Right cardiac atrium (tissue), 5 donors: ENCODE results near the gene ESM1. TPM values are rescaled to one million over a fixed set of nuclear protein-coding genes. Genes with fewer than 3 reads are reported as not detected.

Experiments
- ATAC-seq, 2 donors: fragments of 200-7000 bp; cut with Tn5 transposase; one replicate each; pipeline versions ENCODE4 v1.8.0 to v1.9.1; 2020; ENCODE audit warnings: moderate library complexity in 2 of 2, mild to moderate bottlenecking in 1 of 2
- DNase-seq, 3 donors: peaks; one replicate each; pipeline ENCODE4 v3.0.0-alpha.2; 2020
- H3K27ac ChIP-seq: one replicate; pipeline ENCODE4 v1.5.1; 2013; ENCODE audit warnings: mild to moderate bottlenecking, low read length, control low read depth, moderate library complexity
- H3K27me3 ChIP-seq: one replicate; pipeline ENCODE4 v1.6.1; 2013; ENCODE audit not compliant: control insufficient read depth, insufficient read depth
- H3K4me1 ChIP-seq: one replicate; pipeline ENCODE4 v1.6.1; 2013; ENCODE audit warnings: low read length; ENCODE audit not compliant: control insufficient read depth, insufficient read depth
- H3K4me3 ChIP-seq: one replicate; pipeline ENCODE4 v1.5.1; 2013; ENCODE audit warnings: low read length, control low read depth
- H3K9me3 ChIP-seq: one replicate; pipeline ENCODE4 v1.6.1; 2013; ENCODE audit warnings: low read length; ENCODE audit not compliant: control insufficient read depth
- WGBS: extraction: QIAGEN DNeasy Blood & Tissue Kit; methylation state at CpG from one replicate; pipeline ENCODE4 v1.1.7; 2013; 5-methylcytosine and 5-hydroxymethylcytosine counted together
- intact Hi-C, 4 donors: fragments of 100-400 bp; cut with DNase I; formaldehyde crosslinking; loops; one replicate each; pipeline versions ENCODE4 v1.11.0 to v1.14.0; 2022 to 2023
- polyA plus RNA-seq: library from polyadenylated mRNA; stranded (reverse); fragments of 200-250 nt; gene quantifications from one replicate; pipeline ENCODE4 v1.2.3, GENCODE V29; 2013
- total RNA-seq, 4 donors: library from RNA; stranded (reverse); fragmentation: NEBNext Ultra II Directional; extraction: Animal tissue kit (Norgen Biotek cat#: 25700); gene quantifications; one replicate each; pipeline ENCODE4 v1.2.1, GENCODE V29; 2021
- donor health status: healthy with polysubstance abuse.
- donor health status: DM: no; HTN: yes; CAD: no.
- donor health status: DM: no; HTN: no; CAD: no.
- donor health status: DM: no; HTN: yes; CAD: no; lungs with severe emphysema.
- donor health status: DM: yes; HTN: yes; CAD: no.

Gene ESM1
- total and polyA plus RNA-seq, 5 donors, result 0.20 to 0.65 (median 0.43) TPM; not detected in 2

DNA sequence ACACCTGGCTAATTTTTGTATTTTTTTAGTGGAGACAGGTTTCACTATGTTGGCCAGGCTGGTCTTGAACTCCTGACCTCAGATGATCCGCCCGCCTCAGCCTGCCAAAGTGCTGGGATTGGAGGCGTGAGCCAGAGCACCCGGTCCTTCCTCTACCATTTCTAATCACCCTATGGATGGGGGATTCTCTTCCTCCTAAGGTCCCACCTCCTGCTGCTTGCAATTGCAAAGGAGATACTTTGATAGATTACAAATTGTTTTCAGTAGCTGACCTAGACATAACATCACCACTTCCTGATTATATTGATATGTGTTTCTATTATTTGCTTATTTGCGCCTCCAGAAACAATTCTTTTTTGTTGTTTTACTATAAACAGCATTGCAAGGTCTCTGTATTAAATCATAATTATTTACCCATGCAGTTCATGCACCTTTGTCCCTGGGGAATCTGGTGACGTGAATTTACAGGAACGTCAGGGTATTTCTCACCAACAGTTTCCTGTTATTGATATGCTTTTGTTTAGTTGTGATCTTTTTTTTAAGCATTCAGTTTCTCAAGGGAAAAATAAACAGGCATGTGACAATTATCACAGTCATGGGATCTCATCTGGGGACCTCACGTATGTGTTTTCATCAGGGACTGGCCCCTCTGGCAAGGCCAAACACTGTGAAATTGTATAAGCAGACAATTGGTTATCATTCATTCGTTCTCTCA, 43.2 kb downstream of the ESM1 start:
- DNase-seq (no peak), ATAC-seq (no peak)
- no peak overlapping the region for H3K4me3 ChIP-seq
- 53% methylated on average over 9 of the region's 9 CpGs for whole genome bisulfite sequencing
- intact Hi-C loops, result loop anchor here in 1 of 4 donors (5.0 kb wide), 1 partner anchor 210 kb away; no protein-coding TSS in a partner anchor
- no peaks in the 10 kb centered on the region for H3K27me3 ChIP-seq
- H3K9me3 ChIP-seq, result no peaks in the 10 kb centered on the region
- H3K4me1 ChIP-seq, result no peaks in the 10 kb centered on the region
- no peak overlapping the region for H3K27ac ChIP-seq

DNA sequence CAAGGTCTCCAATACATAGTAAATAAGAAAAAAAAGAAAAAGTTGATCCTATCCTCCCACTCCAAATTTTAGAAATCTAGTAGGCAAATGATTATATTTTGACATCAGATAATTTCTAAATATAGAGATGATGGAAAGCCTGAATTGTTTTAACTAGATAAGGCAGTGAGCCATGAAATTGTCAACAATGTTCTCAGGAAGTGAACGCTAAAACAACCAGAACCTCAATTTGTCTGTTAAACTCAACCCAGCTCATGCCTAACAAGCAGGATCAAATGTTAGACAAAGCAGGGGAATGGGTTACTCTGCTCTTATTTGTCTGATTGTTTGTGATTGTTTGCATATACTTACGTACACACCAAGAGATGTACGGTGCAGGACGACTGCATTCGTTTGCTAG, 49.2 kb downstream of the ESM1 start:
- no peak for DNase-seq
- Histone ChIP-seq H3K27me3 (no peaks in the 10 kb centered on the region), H3K9me3 (no peaks in the 10 kb centered on the region), H3K27ac (no peak overlapping the region), H3K4me1 (no peaks in the 10 kb centered on the region), H3K4me3 (no peak overlapping the region)
- intact Hi-C loops, result no loop called here
- ATAC-seq, result no peak
- 56% methylated on average over 5 of the region's 5 CpGs for WGBS

DNA sequence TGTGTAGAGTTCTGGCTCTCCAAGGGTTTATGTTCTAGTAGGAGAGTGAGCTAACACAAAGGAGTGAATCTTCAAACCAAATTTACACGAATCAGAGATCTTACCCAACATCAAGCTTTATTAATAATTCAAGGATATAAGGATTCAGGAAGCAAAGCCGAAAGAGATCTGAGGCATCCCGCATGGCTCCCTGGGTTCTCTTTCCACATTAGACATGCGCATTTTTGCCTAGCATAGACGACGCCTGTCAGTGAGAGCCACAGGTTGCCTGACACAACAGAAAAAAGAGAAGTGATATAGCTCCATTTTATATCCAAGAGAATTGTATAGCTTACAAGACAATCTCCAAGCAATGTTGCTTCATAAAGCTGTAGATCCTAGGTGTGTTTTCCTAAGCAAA, 52.6 kb downstream of the ESM1 start:
- ATAC-seq, result no peak
- no peaks in the 10 kb centered on the region for H3K27me3 ChIP-seq
- intact Hi-C loops, result no loop called here

GRCh38 chr5:54930736-54931135, 54.7 kb downstream of the ESM1 start:
- no peaks in the 10 kb centered on the region for H3K9me3 ChIP-seq
- H3K4me1 ChIP-seq, result no peaks in the 10 kb centered on the region
- no peak overlapping the region for H3K4me3 ChIP-seq
- no peak for ATAC-seq
- no peak for DNase-seq
- intact Hi-C loops, result no loop called here
- 81% methylated on average over 2 of the region's 2 CpGs for WGBS
- H3K27me3 ChIP-seq, result no peaks in the 10 kb centered on the region
- no peak overlapping the region for H3K27ac ChIP-seq

More for the DNA sequence above, 52.6 kb downstream of the ESM1 start:
- Histone ChIP-seq H3K9me3 (no peaks in the 10 kb centered on the region), H3K27ac (no peak overlapping the region), H3K4me3 (no peak overlapping the region), H3K4me1 (no peaks in the 10 kb centered on the region)
- WGBS, result 65% methylated on average over 6 of the region's 6 CpGs
- no peak for DNase-seq

Other genes with a start within 250 kb of the ESM1 start
- gene GZMK, start 38.7 kb upstream of the ESM1 start, total RNA-seq, result under 1 TPM; 0.31 to 0.83 (median 0.56) TPM
- gene GZMK, start 38.7 kb upstream of the ESM1 start, polyA plus RNA-seq, result 0.41 TPM
- gene GZMA, start 117.1 kb upstream of the ESM1 start, total RNA-seq, result 1 to 10 TPM in 2 of 4 donors, under 1 TPM in 2; 0.42 to 1.5 (median 1.0) TPM
- gene GZMA, start 117.1 kb upstream of the ESM1 start, polyA plus RNA-seq, result 0.93 TPM
- gene GPX8, start 174.6 kb upstream of the ESM1 start, total RNA-seq, result 10 to 100 TPM; 15.7 to 24.6 (median 19.2) TPM
- 17.7 TPM for gene GPX8, start 174.6 kb upstream of the ESM1 start, polyA plus RNA-seq
- gene CDC20B, start 187.6 kb upstream of the ESM1 start, total RNA-seq, result not detected
- not detected for gene CDC20B, start 187.6 kb upstream of the ESM1 start, polyA plus RNA-seq
- not detected for gene MCIDAS, start 241.7 kb upstream of the ESM1 start, total RNA-seq
- not detected for gene MCIDAS, start 241.7 kb upstream of the ESM1 start, polyA plus RNA-seq
- gene CCNO, start 248.0 kb upstream of the ESM1 start, total RNA-seq, result under 1 TPM in 1 of 4 donors, not detected in 3; 0.14 TPM
- 0.11 TPM for gene CCNO, start 248.0 kb upstream of the ESM1 start, polyA plus RNA-seq